Trophoblast cell (in vitro differentiated cells and primary cell): ENCODE data around the gene BBOX1.
A peak's percentile ranks its signal among the peaks of the same experiment; 100 is the strongest.
"Not testable (repeated sequence)": the region's sequence is repeated elsewhere in the genome, so short reads cannot be mapped to it uniquely, and the experiment has no call there.

ENCODE experiments used
- DNase-seq, 2 donors: peaks; one replicate each; pipeline ENCODE4 v3.0.0-alpha.2; 2016
- H2AFZ ChIP-seq: 2 replicates; pipeline ENCODE4 v1.6.1; 2013; ENCODE audit warnings: low read length, moderate library complexity, mild to moderate bottlenecking; ENCODE audit not compliant: insufficient read depth, poor library complexity
- H2AK5ac ChIP-seq: 2 replicates; pipeline ENCODE4 v1.6.1; 2013; ENCODE audit warnings: mild to moderate bottlenecking, low read length
- H2BK120ac ChIP-seq: 2 replicates; pipeline ENCODE4 v1.6.1; 2013; ENCODE audit warnings: low read length, mild to moderate bottlenecking, moderate library complexity; ENCODE audit not compliant: insufficient read depth, poor library complexity
- H2BK12ac ChIP-seq: 2 replicates; pipeline ENCODE4 v1.6.1; 2013; ENCODE audit warnings: mild to moderate bottlenecking, low read length, moderate library complexity
- H2BK5ac ChIP-seq: 2 replicates; pipeline ENCODE4 v1.6.1; 2013; ENCODE audit warnings: low read length, low read depth, moderate library complexity, mild to moderate bottlenecking; ENCODE audit not compliant: poor library complexity
- H3K14ac ChIP-seq: 2 replicates; pipeline ENCODE4 v1.6.1; 2013; ENCODE audit warnings: mild to moderate bottlenecking, low read length
- H3K18ac ChIP-seq: 2 replicates; pipeline ENCODE4 v1.6.1; 2013; ENCODE audit warnings: mild to moderate bottlenecking, low read length
- H3K23ac ChIP-seq: 2 replicates; pipeline ENCODE4 v1.6.1; 2013; ENCODE audit warnings: low read length
- H3K27ac ChIP-seq: 2 replicates; pipeline ENCODE4 v1.5.1; 2013; ENCODE audit warnings: low read depth, mild to moderate bottlenecking, inconsistent platforms, low read length, moderate library complexity
- H3K27me3 ChIP-seq: 2 replicates; pipeline ENCODE4 v1.6.1; 2013; ENCODE audit warnings: inconsistent platforms, mild to moderate bottlenecking, low read length, moderate library complexity; ENCODE audit not compliant: insufficient read depth
- H3K36me3 ChIP-seq, 2 experiments: 1 replicate in 1 of 2; 2 replicates in 1 of 2; pipeline ENCODE4 v1.6.1; 2013; ENCODE audit warnings: low read length in 2 of 2, mild to moderate bottlenecking in 2 of 2, moderate library complexity in 1 of 2; ENCODE audit not compliant: insufficient read depth in 2 of 2, control insufficient read depth in 1 of 2
- H3K4ac ChIP-seq: 2 replicates; pipeline ENCODE4 v1.6.1; 2013; ENCODE audit warnings: low read depth, mild to moderate bottlenecking, low read length, moderate library complexity
- H3K4me1 ChIP-seq, 2 experiments: 1 replicate in 1 of 2; 2 replicates in 1 of 2; pipeline ENCODE4 v1.6.1; 2013; ENCODE audit warnings: low read length in 2 of 2, mild to moderate bottlenecking in 2 of 2, moderate library complexity in 1 of 2; ENCODE audit not compliant: insufficient read depth in 2 of 2, control insufficient read depth in 1 of 2
- H3K4me2 ChIP-seq: 2 replicates; pipeline ENCODE4 v1.6.1; 2013; ENCODE audit warnings: inconsistent platforms, mild to moderate bottlenecking, low read length, moderate library complexity
- H3K4me3 ChIP-seq: 2 replicates; pipeline ENCODE4 v1.5.1; 2013; ENCODE audit warnings: mild to moderate bottlenecking, low read depth, low read length, inconsistent platforms
- H3K79me1 ChIP-seq: one replicate; pipeline ENCODE4 v1.6.1; 2013; ENCODE audit warnings: low read length
- H3K79me2 ChIP-seq: 2 replicates; pipeline ENCODE4 v1.6.1; 2013; ENCODE audit warnings: low read length, mild to moderate bottlenecking; ENCODE audit not compliant: control insufficient read depth, insufficient read depth, poor library complexity
- H3K9ac ChIP-seq: 2 replicates; pipeline ENCODE4 v1.6.1; 2013; ENCODE audit warnings: mild to moderate bottlenecking, low read length
- H3K9me3 ChIP-seq: 2 replicates; pipeline ENCODE4 v1.6.1; 2013; ENCODE audit warnings: low read depth, mild to moderate bottlenecking, control low read depth, inconsistent platforms, low read length; ENCODE audit not compliant: insufficient read depth
- H4K12ac ChIP-seq: 2 replicates; pipeline ENCODE4 v1.6.1; 2013; ENCODE audit warnings: low read depth, mild to moderate bottlenecking, low read length, moderate library complexity
- H4K8ac ChIP-seq: 2 replicates; pipeline ENCODE4 v1.6.1; 2013; ENCODE audit warnings: low read depth, mild to moderate bottlenecking, low read length, moderate library complexity
- H4K91ac ChIP-seq: one replicate; pipeline ENCODE4 v1.6.1; 2013; ENCODE audit warnings: low read depth, mild to moderate bottlenecking, low read length, moderate library complexity
- WGBS: extraction: QIAGEN DNeasy Blood & Tissue Kit; methylation state at CpG from one replicate; pipeline ENCODE4 v1.1.7; 2013; ENCODE audit warnings: missing lambda C conversion rate; ENCODE audit not compliant: insufficient read length, insufficient coverage; ENCODE audit errors: extremely low coverage; 5-methylcytosine and 5-hydroxymethylcytosine counted together

BBOX1 gene

GRCh38 chr11:27124514-27125264 is 84.1 kb downstream of the BBOX1 start:
- H3K14ac ChIP-seq, result no peak overlapping the region
- H3K9me3 ChIP-seq, result no peaks in the 10 kb centered on the region
- no peak overlapping the region for H2AFZ ChIP-seq
- H3K4me1 ChIP-seq, result no peaks in the 10 kb centered on the region
- no peak overlapping the region for H4K8ac ChIP-seq
- H3K36me3 ChIP-seq, result no peaks in the 10 kb centered on the region
- no peaks in the 10 kb centered on the region for H3K79me2 ChIP-seq
- H4K12ac ChIP-seq, result no peak overlapping the region
- no peak overlapping the region for H3K23ac ChIP-seq
- H3K9ac ChIP-seq, result no peak overlapping the region
- no CpG with 5 or more reads among the region's 7 CpGs for WGBS
- DNase-seq, result peak in 1 of 2 donors; percentile 22
- no peak overlapping the region for H2AK5ac ChIP-seq
- H3K18ac ChIP-seq, result no peak overlapping the region
- no peak overlapping the region for H3K4ac ChIP-seq
- H2BK5ac ChIP-seq, result no peak overlapping the region
- H3K27ac ChIP-seq, result no peak overlapping the region
- no peak overlapping the region for H4K91ac ChIP-seq
- H3K27me3 ChIP-seq, result no peaks in the 10 kb centered on the region
- no peak overlapping the region for H2BK12ac ChIP-seq
- H3K4me3 ChIP-seq, result no peak overlapping the region
- H3K79me1 ChIP-seq, result no peaks in the 10 kb centered on the region
- no peak overlapping the region for H3K4me2 ChIP-seq
- H2BK120ac ChIP-seq, result no peak overlapping the region

DNA sequence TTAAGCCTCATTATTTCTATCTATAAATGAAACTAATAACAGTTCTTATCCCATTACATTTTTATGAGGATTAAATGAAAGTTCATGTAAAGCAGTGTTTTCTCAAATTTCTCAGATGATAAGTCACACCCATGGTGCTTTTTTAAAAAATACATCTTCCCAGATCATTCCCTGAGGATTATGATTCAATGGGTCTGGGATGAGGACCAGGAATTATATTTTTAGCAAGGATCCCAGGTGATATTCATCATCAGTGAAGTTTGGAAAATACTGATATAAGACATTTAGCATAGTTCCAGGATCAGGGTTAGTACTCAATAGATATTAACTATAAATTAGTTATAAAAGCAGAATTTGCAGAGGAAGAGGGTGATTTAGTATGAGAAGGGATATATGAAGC is 89.1 kb downstream of the BBOX1 start:
- Histone ChIP-seq H2AFZ (no peak overlapping the region), H2BK5ac (no peak overlapping the region), H3K18ac (no peak overlapping the region), H3K27ac (no peak overlapping the region), H4K12ac (no peak overlapping the region), H2BK120ac (no peak overlapping the region), H3K4me3 (no peak overlapping the region), H4K8ac (no peak overlapping the region), H2AK5ac (no peak overlapping the region), H3K4ac (no peak overlapping the region), H3K79me1 (no peaks in the 10 kb centered on the region), H3K9me3 (no peaks in the 10 kb centered on the region), H3K23ac (no peak overlapping the region), H3K36me3 (no peaks in the 10 kb centered on the region), H3K4me1 (no peaks in the 10 kb centered on the region), H4K91ac (no peak overlapping the region), H3K4me2 (no peak overlapping the region), H3K14ac (no peak overlapping the region), H3K9ac (no peak overlapping the region), H2BK12ac (no peak overlapping the region), H3K79me2 (no peaks in the 10 kb centered on the region), H3K27me3 (no peaks in the 10 kb centered on the region)
- no peak for DNase-seq

- Histone ChIP-seq H3K4me2 (no peak overlapping the region), H3K9ac (no peak overlapping the region), H3K79me2 (no peaks in the 10 kb centered on the region), H3K36me3 (no peaks in the 10 kb centered on the region), H4K12ac (no peak overlapping the region), H3K23ac (no peak overlapping the region), H3K27ac (no peak overlapping the region), H2BK12ac (no peak overlapping the region), H2AK5ac (no peak overlapping the region), H2BK120ac (no peak overlapping the region), H3K79me1 (no peaks in the 10 kb centered on the region), H3K14ac (no peak overlapping the region), H3K4me3 (no peak overlapping the region), H3K4ac (no peak overlapping the region), H4K91ac (no peak overlapping the region), H4K8ac (no peak overlapping the region), H2AFZ (no peak overlapping the region), H3K27me3 (no peaks in the 10 kb centered on the region), H3K4me1 (no peaks in the 10 kb centered on the region), H3K18ac (no peak overlapping the region), H2BK5ac (no peak overlapping the region), H3K9me3 (no peaks in the 10 kb centered on the region)
- no peak for DNase-seq
Measured at GRCh38 chr11:27130806-27131205, 90.2 kb downstream of the BBOX1 start.

DNA sequence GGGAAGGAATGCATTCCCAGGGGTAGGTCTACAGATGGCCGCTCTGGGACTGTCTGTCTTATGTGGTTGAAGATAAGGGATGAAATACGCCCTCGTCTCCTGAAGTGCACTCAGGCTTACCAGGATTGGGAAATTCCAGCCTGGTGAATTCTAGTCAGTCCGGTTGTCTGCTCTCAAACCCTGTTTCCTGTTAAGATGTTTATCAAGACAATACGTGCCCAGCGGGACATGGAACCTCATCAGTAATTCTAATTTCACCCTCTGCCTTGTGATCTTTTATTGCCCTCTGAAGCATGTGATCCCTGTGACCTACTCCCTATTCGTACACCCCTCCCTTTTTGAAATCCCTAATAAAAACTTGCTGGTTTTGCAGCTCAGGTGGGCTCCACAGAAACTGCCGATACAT is 95.3 kb downstream of the BBOX1 start:
- H2AK5ac ChIP-seq, H2BK5ac ChIP-seq, H2BK12ac ChIP-seq, H3K14ac ChIP-seq, H4K91ac ChIP-seq, H3K23ac ChIP-seq, H3K4me2 ChIP-seq, H3K4ac ChIP-seq, H3K27ac ChIP-seq, H3K4me1 ChIP-seq, H3K36me3 ChIP-seq, H3K79me2 ChIP-seq, H4K12ac ChIP-seq, H3K18ac ChIP-seq, H4K8ac ChIP-seq, H3K79me1 ChIP-seq, H3K4me3 ChIP-seq, H3K27me3 ChIP-seq, H3K9me3 ChIP-seq, H3K9ac ChIP-seq, H2AFZ ChIP-seq, H2BK120ac ChIP-seq: not testable (repeated sequence)
- peak in 1 of 2 donors; percentile 12 for DNase-seq
- no CpG with 5 or more reads among the region's 8 CpGs for WGBS
